DMS114 treated with DMSO at 0.1 percent for 48 hours (cell line): Measurements from ENCODE around the gene RNF144B.

Experiments
- DNase-seq: peaks from one replicate; lab custom pipeline; 2025; ENCODE audit not compliant: unreplicated experiment; lab: John Stamatoyannopoulos, UW

RNF144B gene

GRCh38 chr6:18481870-18482269 lies 94.7 kb downstream of the RNF144B start:
- no peak for DNase-seq

DNA sequence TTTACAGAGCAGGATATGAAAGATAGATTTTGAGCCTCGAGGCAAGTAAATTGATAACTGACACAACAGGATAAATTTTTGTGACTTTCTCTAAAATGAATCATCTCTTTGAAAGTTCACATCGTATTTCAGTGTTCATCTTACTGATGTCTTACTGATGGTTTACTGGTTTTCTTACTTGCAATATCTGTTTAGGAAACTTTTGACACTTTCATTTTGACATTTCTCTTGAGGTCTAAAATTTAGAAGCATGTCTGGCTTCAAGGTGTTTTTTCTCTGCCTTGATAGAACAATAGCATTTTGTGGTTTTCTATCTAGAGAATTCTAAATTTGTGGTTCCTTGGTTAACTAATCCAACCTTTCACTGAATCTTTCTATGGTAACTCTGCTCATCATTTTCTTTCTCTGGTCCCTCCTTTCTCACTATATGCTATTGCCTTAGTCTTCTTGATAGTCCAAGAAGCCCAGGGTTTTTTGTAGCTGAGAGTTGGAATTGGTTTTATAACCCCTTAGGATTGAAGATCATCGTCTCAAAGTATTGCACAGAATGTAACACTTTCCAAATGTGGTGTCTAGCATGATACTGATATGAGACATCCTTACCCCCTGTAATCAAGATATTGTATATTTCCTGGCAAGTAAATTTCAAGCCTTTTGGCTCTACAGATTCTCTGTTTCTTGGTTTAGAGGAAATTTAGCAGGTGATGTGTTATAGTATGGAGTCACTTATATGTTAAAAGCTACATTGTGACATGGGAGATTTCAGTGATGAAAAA lies 98.7 kb downstream of the RNF144B start:
- DNase-seq: no peak

DNA sequence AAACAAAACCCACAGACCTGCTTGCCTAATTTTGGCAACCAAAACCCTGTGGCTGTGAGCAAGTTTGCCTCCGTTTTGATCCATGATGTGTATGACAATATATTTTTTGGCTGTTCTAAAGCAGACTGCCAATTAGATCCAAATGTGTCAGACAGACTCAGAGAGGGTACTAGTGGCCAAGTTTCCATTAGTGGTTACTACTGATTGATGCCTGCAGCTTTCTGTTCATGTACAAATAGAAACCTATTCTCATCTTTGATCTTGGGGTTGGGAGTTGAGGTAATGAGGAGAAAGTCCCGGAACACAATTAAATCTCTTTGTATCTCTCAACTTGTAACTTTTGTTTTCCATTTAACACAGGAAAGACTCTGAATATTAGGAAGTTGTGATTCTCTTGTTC lies 100.9 kb downstream of the RNF144B start:
- DNase-seq: no peak

GRCh38 chr6:18488526-18489270 lies 101.5 kb downstream of the RNF144B start:
- no peak for DNase-seq

GRCh38 chr6:18489335-18489734 lies 102.2 kb downstream of the RNF144B start:
- DNase-seq: no peak

DNA sequence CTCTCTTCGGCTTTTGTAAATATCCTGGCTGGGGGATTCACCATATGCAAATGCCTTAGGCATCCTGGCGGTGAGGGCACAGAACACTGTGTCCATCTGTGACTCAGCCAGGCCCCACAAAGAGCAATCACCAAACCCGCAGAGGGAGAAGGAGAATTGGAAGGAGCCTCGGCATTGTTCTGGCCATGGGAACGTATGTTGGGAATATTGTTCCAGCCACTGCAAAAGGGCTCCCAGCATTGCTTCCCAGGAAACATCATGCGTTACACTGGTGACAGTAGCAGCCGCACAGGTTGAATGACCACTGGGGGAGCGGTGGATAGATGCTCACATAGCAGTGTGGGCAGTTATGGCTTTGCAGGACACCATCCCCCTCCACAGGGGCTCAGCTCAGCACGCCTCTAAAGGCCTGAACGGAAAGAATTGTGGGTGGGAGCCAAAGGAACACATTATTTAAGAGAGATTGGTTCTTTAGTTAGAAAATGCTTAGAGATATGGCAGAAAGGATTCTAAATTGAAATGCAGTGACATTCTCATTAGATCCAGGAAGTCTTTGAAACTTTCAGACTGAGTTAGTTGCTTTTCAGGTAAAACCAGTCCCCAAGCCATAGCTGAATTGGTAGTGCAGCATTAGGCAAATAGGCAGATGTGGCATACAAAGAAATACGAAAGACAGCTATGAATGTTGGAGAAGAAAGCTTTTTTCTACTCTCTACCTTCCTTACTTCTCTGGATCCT lies 104.3 kb downstream of the RNF144B start:
- no peak for DNase-seq

- DNase-seq: no peak
Observed at GRCh38 chr6:18492972-18493371, 105.8 kb downstream of the RNF144B start.

DNA sequence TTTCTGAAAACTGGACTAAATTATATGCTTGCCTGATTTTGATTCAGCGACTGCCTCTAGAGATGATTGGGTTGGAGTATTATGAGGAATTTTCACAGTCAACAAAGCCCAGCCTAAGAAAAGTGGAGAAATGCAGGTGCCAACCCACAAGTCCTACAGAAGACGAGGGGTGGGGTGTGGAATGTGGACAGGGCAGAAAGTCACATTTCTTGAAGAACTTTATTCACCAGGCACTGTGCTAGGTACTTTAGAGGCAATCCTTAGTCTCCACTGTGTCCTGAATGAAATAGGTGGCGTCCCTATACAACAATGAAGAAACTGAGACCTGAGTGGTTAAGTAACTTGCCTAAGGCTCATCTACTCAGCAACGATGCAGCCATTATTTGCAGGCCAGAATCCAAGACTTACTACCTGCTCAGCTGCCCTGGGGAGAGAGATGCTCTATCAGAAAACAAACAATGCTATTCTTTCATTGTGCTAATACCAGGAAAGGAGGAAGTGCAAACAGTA lies 106.3 kb downstream of the RNF144B start:
- DNase-seq: no peak

DNA sequence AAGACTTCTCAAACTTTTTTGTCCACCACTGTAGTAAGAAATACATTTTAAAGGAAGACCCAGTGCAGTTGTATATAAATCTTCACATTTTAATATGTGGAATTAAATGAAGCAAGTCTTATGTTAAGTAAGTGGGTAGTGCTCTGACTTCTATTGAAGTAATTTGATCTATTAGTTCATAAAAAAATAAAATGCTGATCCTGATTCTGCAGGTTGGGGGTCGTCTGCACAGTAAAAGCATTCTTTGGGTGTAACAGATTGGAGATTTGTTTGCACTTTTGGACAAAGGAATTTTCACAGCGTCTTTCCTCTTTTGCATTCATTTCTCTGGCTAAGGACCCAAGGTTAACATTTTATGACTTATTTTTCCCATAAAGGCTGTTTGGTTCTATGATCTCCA lies 106.8 kb downstream of the RNF144B start:
- no peak for DNase-seq

DNA sequence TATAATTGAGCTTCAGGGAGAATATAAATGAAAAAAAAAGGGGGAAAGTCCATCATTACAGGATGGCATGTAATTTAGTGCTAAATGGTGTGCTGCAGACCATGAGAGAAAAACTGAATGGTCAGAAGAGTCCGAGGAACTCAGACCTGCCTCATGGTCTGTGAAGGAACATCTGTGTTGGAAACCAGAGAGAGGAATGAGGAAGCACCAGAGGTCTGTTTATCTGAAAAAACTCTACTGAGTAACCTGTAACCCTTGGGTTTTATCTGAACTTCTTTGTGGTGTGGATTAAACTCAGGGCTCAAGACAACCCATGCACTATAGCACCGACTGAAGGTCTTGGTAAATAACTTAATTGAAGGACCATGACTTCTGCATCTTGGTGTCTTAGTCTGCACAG lies 108.1 kb downstream of the RNF144B start:
- DNase-seq: no peak

DNA sequence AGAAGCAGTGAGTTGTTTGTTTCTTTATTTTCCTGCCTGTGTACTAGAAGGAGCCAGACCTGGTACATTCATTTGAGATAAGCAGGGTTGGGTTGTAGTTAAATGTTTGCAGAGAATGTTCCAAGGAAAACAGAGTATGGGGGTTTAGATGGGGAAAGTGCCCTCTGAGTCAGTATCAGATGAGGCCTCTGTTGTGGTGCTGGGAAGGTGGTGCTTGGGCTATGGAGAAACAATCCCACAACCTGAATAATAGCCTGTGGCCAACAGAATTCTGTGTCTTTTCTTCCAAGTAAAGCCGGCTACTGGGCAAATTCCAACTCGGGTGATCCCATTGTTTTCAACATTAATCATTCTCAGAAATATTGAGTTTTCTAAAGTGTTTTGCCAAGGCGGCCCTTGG lies 109.3 kb downstream of the RNF144B start:
- DNase-seq: no peak

GRCh38 chr6:18497006-18497405 lies 109.9 kb downstream of the RNF144B start:
- DNase-seq: no peak

DNA sequence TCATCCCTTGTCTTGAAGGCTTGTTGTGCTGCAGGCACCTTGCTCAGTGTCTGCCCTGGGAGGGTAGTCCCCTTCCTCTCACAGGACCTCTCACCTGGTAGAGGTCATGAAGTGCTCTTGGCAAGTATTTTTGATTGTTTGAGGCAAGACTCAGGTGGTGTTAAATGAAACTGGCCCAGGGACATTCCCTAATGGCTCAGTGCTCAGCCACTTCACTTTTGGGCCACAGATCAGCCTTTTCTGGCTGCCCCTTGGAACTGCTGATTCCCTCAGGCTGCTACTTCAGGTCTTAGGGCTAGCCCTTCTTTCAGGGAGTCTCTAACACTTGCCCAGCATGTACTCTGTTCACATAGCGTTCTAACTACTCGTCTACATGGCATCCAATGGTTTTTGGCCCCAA lies 111.3 kb downstream of the RNF144B start:
- no peak for DNase-seq

- DNase-seq: no peak
Observed at GRCh38 chr6:18500921-18501662, 113.9 kb downstream of the RNF144B start.

- DNase-seq: no peak
Observed at GRCh38 chr6:18501663-18502013, 114.5 kb downstream of the RNF144B start.

- DNase-seq: no peak
Observed at GRCh38 chr6:18503206-18503592, 116.0 kb downstream of the RNF144B start.

DNA sequence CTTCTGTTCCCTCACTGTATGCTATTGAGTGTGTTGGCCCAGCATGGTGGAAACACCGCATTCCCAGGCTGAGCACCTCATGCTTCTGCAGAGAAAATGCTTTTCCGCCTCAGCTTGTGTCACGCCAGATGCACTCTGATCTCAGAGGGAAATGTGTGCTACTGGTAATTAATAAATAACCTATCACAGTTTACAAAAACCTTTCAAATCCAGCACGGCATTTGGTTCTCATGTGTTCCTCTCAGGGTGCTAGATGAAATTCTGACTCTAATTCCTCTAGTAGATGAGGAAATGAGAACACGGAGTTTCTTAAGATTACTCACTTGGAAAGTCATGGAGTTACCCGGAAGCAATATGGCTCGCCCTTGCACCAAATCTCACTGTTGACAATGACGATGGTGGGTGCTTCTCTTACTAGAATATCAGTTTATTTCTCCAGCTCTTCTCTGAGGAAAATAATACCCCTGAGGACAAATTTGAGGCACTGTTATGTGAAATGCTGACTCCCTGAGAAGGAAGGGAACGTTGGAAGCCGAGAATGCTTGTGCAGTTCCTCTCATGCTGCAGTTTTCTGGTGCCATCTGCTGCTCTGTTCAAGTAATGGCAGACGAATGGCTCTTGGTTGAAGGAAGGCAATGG lies 116.6 kb downstream of the RNF144B start:
- peak; percentile 93 for DNase-seq

DNA sequence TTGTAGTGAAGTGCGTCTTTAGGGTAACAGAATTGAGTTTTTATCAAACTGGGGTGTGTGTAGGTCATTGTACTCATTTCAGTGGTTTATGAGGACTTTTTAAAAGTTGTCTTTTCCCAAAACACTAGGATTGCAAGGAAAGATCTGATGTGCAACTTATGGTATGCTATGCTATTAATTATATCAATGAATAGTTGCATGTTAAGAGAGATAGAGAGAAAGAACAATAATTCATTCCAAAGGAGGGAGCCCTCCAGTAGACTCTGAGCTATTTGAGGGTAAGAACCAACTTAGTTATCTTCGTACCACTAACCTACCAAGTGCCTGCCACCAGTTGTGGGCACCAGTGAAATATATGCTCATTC lies 117.1 kb downstream of the RNF144B start:
- no peak for DNase-seq

- DNase-seq: no peak
Observed at GRCh38 chr6:18506382-18507017, 119.3 kb downstream of the RNF144B start.

- no peak for DNase-seq
Observed at GRCh38 chr6:18507018-18507415, 119.9 kb downstream of the RNF144B start.
